Upper lobe of right lung (tissue), 1 donor: ENCODE measurements around the gene INCA1. TPM values are rescaled to one million over a fixed set of nuclear protein-coding genes. Genes with fewer than 3 reads are reported as not detected.

Experiments used
- ATAC-seq: fragments of 200-7000 bp; cut with Tn5 transposase; one replicate; pipeline ENCODE4 v1.9.1; 2020; ENCODE audit warnings: mild to moderate bottlenecking, moderate library complexity
- DNase-seq: peaks from one replicate; pipeline ENCODE4 v3.0.0-alpha.2; 2020
- H3K27ac ChIP-seq: fragments of 200-600 bp; one replicate; pipeline ENCODE4 v1.8.0; 2022
- H3K27me3 ChIP-seq: fragments of 200-600 bp; one replicate; pipeline ENCODE4 v1.8.0; 2022; ENCODE audit warnings: mild to moderate bottlenecking
- H3K36me3 ChIP-seq: fragments of 200-600 bp; one replicate; pipeline ENCODE4 v1.8.0; 2022
- H3K4me1 ChIP-seq: fragments of 200-600 bp; one replicate; pipeline ENCODE4 v1.8.0; 2022
- H3K4me3 ChIP-seq: fragments of 200-600 bp; one replicate; pipeline ENCODE4 v1.8.0; 2022; ENCODE audit warnings: mild to moderate bottlenecking
- H3K9me3 ChIP-seq: fragments of 200-600 bp; one replicate; pipeline ENCODE4 v1.8.0; 2022
- CTCF ChIP-seq: fragments of 200-600 bp; IDR thresholded peaks from one replicate; pipeline ENCODE4 v1.8.0; 2022; ENCODE audit warnings: antibody characterized with exemption
- intact Hi-C: fragments of 100-400 bp; cut with DNase I; formaldehyde crosslinking; loops from one replicate; pipeline ENCODE4 v1.11.0; 2022
- total RNA-seq: library from RNA; stranded (reverse); fragmentation: NEBNext Ultra II Directional; extraction: Animal tissue kit (Norgen Biotek cat#: 25700); gene quantifications from one replicate; pipeline ENCODE4 v1.2.1, GENCODE V29; 2021
- donor health status: DM: no; HTN: yes; CAD: no; lungs with severe emphysema.

Gene INCA1
- total RNA-seq, 1 donor from 2014 or later, result 4.5 TPM

GRCh38 chr17:5003214-5003867 lies 6.0 kb upstream of the INCA1 start:
- DNase-seq (no peak), ATAC-seq (no peak)
- Histone ChIP-seq H3K4me3 (no peak overlapping the region), H3K27ac (no peak overlapping the region), H3K9me3 (no peaks in the 10 kb centered on the region), H3K4me1 (peaks cover 17% of the 10 kb centered on the region), H3K36me3 (peaks cover 78% of the 10 kb centered on the region), H3K27me3 (no peaks in the 10 kb centered on the region)
- TF ChIP-seq CTCF, result no peak
- intact Hi-C loops, result no loop called here

DNA sequence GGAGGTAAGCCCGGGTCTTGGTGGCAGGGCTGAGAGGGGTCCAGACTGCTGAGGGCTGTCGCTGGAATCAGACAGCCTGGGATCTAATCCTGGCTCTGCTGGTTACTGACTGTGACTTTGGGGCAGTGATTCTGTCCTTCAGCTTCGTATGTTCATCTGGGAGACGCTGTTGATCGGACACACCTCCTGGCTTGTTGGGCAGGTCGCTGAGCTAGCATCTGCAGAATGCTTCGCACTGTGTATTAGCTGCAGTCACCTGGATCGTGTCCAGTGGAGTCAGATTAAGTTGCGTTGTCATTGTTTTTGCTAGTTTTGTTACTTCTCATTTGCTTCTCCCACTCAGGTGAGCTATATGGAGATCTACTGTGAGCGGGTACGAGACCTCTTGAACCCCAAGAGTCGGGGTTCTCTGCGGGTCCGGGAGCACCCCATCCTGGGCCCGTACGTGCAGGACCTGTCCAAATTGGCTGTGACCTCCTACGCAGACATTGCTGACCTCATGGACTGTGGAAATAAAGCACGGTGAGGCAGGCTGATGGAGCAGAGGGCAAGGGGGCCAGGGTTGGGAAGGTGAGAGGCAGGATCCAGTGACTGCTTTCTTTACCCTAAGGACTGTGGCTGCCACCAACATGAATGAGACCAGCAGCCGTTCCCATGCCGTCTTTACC lies 4.9 kb upstream of the INCA1 start:
- Histone ChIP-seq H3K27me3 (no peaks in the 10 kb centered on the region), H3K4me3 (no peak overlapping the region), H3K27ac (no peak overlapping the region), H3K9me3 (no peaks in the 10 kb centered on the region), H3K4me1 (peaks cover 18% of the 10 kb centered on the region), H3K36me3 (peaks cover 67% of the 10 kb centered on the region)
- DNase-seq (no peak), ATAC-seq (no peak)
- no peak for TF ChIP-seq CTCF
- intact Hi-C loops, result no loop called here

DNA sequence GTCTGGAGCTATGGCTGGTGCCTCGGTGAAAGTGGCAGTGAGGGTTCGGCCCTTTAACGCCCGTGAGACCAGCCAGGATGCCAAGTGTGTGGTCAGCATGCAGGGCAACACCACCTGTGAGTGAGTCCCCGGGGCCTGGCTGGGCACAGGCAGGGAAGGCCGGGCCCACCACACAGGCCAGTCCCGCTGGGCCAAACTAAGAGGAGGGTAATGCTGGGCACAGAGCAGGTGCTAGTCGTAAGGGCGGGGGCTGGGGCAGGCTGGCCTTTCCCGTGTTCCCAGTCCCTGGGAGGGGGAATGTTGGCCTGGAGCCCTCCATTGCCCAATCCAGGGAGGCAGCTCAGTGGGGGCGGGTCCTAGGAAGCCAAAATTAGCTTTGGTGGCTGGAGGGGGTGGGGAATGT lies 2.9 kb upstream of the INCA1 start:
- peak; percentile 88 for DNase-seq
- H3K4me3 ChIP-seq, result peak overlapping the region; percentile 98
- intact Hi-C loops, result no loop called here
- no peaks in the 10 kb centered on the region for H3K27me3 ChIP-seq
- ATAC-seq, result peak; percentile 7
- no peaks in the 10 kb centered on the region for H3K9me3 ChIP-seq
- TF ChIP-seq CTCF, result no peak
- peak overlapping the region; percentile 94 for H3K27ac ChIP-seq
- H3K36me3 ChIP-seq, result peaks cover 46% of the 10 kb centered on the region
- H3K4me1 ChIP-seq, result peaks cover 23% of the 10 kb centered on the region

GRCh38 chr17:4999430-5000093 lies 2.2 kb upstream of the INCA1 start:
- TF ChIP-seq CTCF, result no peak
- DNase-seq (no peak), ATAC-seq (no peak)
- H3K36me3 ChIP-seq, result peaks cover 40% of the 10 kb centered on the region
- intact Hi-C loops, result no loop called here
- no peaks in the 10 kb centered on the region for H3K27me3 ChIP-seq
- H3K9me3 ChIP-seq, result no peaks in the 10 kb centered on the region
- peak overlapping the region; percentile 98 for H3K4me3 ChIP-seq
- H3K4me1 ChIP-seq, result peaks cover 23% of the 10 kb centered on the region
- H3K27ac ChIP-seq, result peak overlapping the region; percentile 94

DNA sequence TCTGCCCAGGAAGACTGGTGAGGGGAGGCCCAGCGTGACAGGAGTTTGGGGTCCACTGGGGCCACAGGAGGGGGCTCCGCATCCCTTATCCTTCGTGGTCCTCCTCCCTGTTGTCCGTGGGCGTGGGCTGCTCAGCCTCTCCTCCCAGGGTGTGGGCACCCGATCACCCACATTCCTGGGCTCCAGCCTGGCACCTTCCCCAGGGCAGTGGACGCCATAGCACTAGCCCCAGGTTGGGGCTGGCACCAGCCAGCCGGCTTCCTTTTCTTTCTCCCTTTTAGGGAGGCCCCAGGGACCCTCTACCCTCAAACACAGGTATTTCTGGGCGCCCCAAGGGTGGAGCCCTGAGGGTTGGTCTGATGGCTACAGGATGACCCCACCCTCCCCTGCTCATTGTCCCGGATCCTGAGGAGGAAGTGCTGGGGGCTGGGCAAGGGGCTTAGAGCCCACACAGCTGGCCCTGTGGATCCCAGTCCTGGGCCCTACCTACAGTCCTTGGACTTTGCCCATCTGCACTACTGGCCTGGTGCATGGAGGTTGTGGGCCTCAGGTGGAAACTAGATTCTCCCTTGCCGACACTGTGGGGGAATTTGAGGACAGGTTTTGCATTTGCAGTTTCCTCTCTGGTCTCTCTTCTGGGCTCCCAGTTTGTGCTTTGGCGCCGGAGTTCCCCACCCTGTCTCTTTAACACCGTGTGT lies 1.6 kb upstream of the INCA1 start:
- H3K9me3 ChIP-seq, result no peaks in the 10 kb centered on the region
- peaks cover 33% of the 10 kb centered on the region for H3K36me3 ChIP-seq
- peak; percentile 8 for ATAC-seq
- peak overlapping the region; percentile 98 for H3K4me3 ChIP-seq
- peaks cover 23% of the 10 kb centered on the region for H3K4me1 ChIP-seq
- DNase-seq, result peak; percentile 78
- no peaks in the 10 kb centered on the region for H3K27me3 ChIP-seq
- peak overlapping the region; percentile 94 for H3K27ac ChIP-seq
- TF ChIP-seq CTCF, result no peak
- intact Hi-C loops, result no loop called here
